ENCODE results near the gene USP13. TPM values are rescaled to one million over a fixed set of nuclear protein-coding genes. Genes with fewer than 3 reads are reported as not detected.

Gene USP13
- total RNA-seq, 1 experiment from 2014 or later, result 22.7 TPM

- H2AFZ ChIP-seq (ENCODE audit: low read depth, low read length, poor library complexity, severe bottlenecking), result no peak overlapping the region
- CTCF ChIA-PET, result no interaction called here
- no peaks in the 10 kb centered on the region for H3K9me2 ChIP-seq (ENCODE audit: insufficient read depth)
- no peak overlapping the region for H3K27ac ChIP-seq (ENCODE audit: low read depth, low read length)
- POLR2A ChIA-PET, result no interaction called here
- H4K20me1 ChIP-seq (ENCODE audit: insufficient read depth), result no peaks in the 10 kb centered on the region
- ATAC-seq, result no peak
- H3K9me3 ChIP-seq (ENCODE audit: control insufficient read depth in 1 of 2, insufficient read depth in 1 of 2, low read depth in 1 of 2, low read length in 2 of 2), result no peaks in the 10 kb centered on the region
- no TSS peak for BruUV-seq (replicated peaks)
- no peak for DNase-seq (ENCODE audit: low read depth, low spot score)
- no peaks in the 10 kb centered on the region for H3K79me2 ChIP-seq (ENCODE audit: insufficient read depth, low read length)
- H3K4me1 ChIP-seq (ENCODE audit: control insufficient read depth in 1 of 2, insufficient read depth in 2 of 2, low read length in 2 of 2), result no peaks in the 10 kb centered on the region; a peak in 1 of 4 replicates
- TF ChIP-seq SP1 (IDR thresholded peaks at IDR 0.05; ENCODE audit: low read depth) (no peak), EZH2phosphoT487 (IDR thresholded peaks at IDR 0.05; ENCODE audit: borderline replicate concordance) (no peak), CEBPB (IDR thresholded peaks at IDR 0.05; ENCODE audit: low read depth) (no peak), RAD21 (IDR thresholded peaks at IDR 0.05; ENCODE audit: low read depth) (no peak), MAX (IDR thresholded peaks at IDR 0.05) (no peak), ATF3 (IDR thresholded peaks at IDR 0.05) (no peak), POLR2A (IDR thresholded peaks at IDR 0.05; ENCODE audit: borderline replicate concordance, extremely low read depth, insufficient read depth, insufficient read length) (no peak), CTCF (IDR thresholded peaks at IDR 0.05 in 2 of 3, conservative IDR thresholded peaks at IDR 0.05 in 1 of 3; ENCODE audit: borderline replicate concordance in 1 of 3, insufficient read depth in 1 of 3, low read depth in 2 of 3, low read length in 2 of 3) (no peak), CBX3 (IDR thresholded peaks at IDR 0.05; ENCODE audit: low read depth) (no peak), ELF1 (IDR thresholded peaks at IDR 0.05; ENCODE audit: borderline replicate concordance, low read depth) (no peak), EZH2 (IDR thresholded peaks at IDR 0.05) (no peak)
- H3K36me3 ChIP-seq (ENCODE audit: control insufficient read depth in 1 of 2, insufficient read depth in 2 of 2, low read length in 2 of 2), result no peaks in the 10 kb centered on the region
- H3K27me3 ChIP-seq (ENCODE audit: insufficient read depth, low read length), result no peaks in the 10 kb centered on the region
- no peak overlapping the region for H3K4me3 ChIP-seq (replicated peaks in 1 of 2; ENCODE audit: low read depth in 1 of 2, low read length in 2 of 2)
- intact Hi-C loops (cut with micrococcal nuclease), result no loop called here
- H3K9ac ChIP-seq (ENCODE audit: low read length), result no peak overlapping the region
- RAD21 ChIA-PET (ENCODE audit: low non-redundant PET in 1 of 2, low total read pairs in 2 of 2, uncharacterized antibody in 2 of 2, unreplicated experiment in 2 of 2), result no interaction called here
- no peak overlapping the region for H3K4me2 ChIP-seq (ENCODE audit: low read length)
Observed at GRCh38 chr3:179807588-179807987, 154.7 kb downstream of the USP13 start.

Data from HCT116 (cell line).